NB4 (cell line): Measurements from ENCODE around the gene CABP7.
A peak's percentile ranks its signal among the peaks of the same experiment; 100 is the strongest.

ENCODE experiments used
- DNase-seq: peaks from one replicate; pipeline ENCODE4 v3.0.0; 2010; ENCODE audit warnings: low read depth
- H3K4me3 ChIP-seq: one replicate; pipeline ENCODE4 v1.5.1; 2011; ENCODE audit warnings: mild to moderate bottlenecking, low read depth, low read length, moderate library complexity
- MYC ChIP-seq: IDR thresholded peaks from 2 replicates; pipeline ENCODE4 v1.6.1; 2011; ENCODE audit warnings: low read depth, low read length
- POLR2A ChIP-seq: IDR thresholded peaks from 2 replicates; pipeline ENCODE4 v1.6.1; 2011; ENCODE audit warnings: mild to moderate bottlenecking; ENCODE audit not compliant: insufficient read length; ENCODE audit errors: extremely low read depth
- TF ChIP-seq, protein P1 (sequence below): IDR thresholded peaks from one replicate; pipeline ENCODE4 v1.5.1; 2012; ENCODE audit warnings: low read depth, low read length
- TF ChIP-seq, protein P2 (sequence below): IDR thresholded peaks from 2 replicates; pipeline ENCODE4 v1.6.1; 2011; ENCODE audit warnings: low read depth, low read length

Gene CABP7

DNA sequence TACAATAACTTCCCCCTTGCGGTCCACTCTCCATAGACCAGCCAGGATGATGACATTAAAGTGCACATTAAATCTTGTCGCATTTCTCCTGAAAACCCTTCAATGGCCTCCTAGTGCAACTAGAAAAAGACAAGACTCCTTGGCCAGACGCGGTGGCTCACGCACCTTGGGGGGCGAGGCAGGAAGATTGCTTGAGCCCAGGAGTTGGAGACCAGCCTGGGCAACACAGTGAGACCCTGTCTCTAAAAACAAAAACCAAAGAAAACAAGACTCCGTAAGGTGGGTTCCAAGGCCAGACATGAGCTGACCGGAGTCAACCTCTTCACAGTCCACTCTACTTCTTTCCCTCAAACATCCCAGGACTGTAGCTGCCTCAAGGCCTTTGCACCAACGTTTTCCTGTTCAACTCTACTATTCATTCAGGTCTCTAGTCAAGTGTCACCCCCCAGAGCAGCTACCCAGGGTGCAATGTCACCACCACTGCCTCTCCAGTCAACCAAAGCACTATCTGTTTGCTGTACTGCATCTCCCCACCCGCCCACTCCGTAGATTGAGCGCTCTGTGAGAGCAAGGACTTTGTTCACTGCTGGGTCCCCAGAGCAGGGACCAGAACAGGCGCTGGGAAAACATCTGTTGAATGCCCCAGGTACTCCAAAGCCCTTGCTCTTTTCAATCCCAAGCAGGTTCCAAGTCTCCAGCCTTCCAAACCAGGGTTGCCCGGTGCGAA lies 46.3 kb downstream of the CABP7 start:
- DNase-seq: no peak
- H3K4me3 ChIP-seq: peak overlapping the region; percentile 95
- TF ChIP-seq, protein P1, sequence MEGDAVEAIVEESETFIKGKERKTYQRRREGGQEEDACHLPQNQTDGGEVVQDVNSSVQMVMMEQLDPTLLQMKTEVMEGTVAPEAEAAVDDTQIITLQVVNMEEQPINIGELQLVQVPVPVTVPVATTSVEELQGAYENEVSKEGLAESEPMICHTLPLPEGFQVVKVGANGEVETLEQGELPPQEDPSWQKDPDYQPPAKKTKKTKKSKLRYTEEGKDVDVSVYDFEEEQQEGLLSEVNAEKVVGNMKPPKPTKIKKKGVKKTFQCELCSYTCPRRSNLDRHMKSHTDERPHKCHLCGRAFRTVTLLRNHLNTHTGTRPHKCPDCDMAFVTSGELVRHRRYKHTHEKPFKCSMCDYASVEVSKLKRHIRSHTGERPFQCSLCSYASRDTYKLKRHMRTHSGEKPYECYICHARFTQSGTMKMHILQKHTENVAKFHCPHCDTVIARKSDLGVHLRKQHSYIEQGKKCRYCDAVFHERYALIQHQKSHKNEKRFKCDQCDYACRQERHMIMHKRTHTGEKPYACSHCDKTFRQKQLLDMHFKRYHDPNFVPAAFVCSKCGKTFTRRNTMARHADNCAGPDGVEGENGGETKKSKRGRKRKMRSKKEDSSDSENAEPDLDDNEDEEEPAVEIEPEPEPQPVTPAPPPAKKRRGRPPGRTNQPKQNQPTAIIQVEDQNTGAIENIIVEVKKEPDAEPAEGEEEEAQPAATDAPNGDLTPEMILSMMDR: no peak
- TF ChIP-seq POLR2A (no peak), MYC (no peak)
- TF ChIP-seq, protein P2, sequence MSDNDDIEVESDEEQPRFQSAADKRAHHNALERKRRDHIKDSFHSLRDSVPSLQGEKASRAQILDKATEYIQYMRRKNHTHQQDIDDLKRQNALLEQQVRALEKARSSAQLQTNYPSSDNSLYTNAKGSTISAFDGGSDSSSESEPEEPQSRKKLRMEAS: no peak

DNA sequence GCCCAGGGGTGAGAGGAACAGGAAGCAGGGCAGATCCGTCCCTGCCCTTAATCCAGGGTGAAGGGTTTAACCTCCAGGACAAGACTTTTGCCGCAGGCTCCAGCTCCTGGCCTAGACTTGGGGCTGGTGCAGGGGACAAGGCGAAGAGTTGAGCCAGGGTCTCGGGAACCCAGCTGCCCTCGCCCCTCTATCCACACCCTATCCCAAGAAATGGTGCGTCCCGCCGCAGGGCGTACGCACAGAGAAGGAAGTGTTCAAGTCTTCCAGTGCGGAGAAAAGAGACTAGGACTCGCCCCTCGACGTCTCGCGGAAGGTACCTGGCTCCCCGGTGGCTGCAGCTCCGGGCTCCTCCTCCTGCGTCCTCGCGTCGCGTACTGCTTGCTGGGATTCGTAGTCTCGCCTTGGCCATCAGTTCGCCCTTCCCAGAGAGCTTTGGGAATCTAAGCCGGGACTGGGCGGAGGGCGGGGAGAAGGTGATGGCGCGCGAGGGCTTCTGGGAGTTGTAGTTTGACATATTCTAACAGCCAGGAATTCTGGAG lies 46.9 kb downstream of the CABP7 start, which contains the start of gene ZMAT5:
Gene ZMAT5 (minus strand): TSS at position 376 of the 539 bp plus-strand sequence. CDS start 18,463 bp downstream, outside the sequence.
- TF ChIP-seq, protein P1: no peak
- peak; percentile 35 for TF ChIP-seq POLR2A
- H3K4me3 ChIP-seq: peak within 1 kb of the TSS; percentile 95
- DNase-seq: peak; percentile 98

GRCh38 chr22:29767171-29768051 lies 47.6 kb downstream of the CABP7 start, which contains the start of gene UQCR10:
Gene UQCR10 (plus strand): TSS chr22:29767369. CDS start chr22:29767399, 30 bp downstream.
- peak; percentile 91 for DNase-seq

GRCh38 chr22:29768052-29768693 lies 48.4 kb downstream of the CABP7 start:
- TF ChIP-seq MYC (no peak), POLR2A (no peak)
- TF ChIP-seq, protein P1: no peak
- TF ChIP-seq, protein P2: no peak
- H3K4me3 ChIP-seq: peak overlapping the region; percentile 95
- peak; percentile 19 for DNase-seq

More at GRCh38 chr22:29767171-29768051, 47.6 kb downstream of the CABP7 start, which contains the start of gene UQCR10:
- peak within 1 kb of the TSS; percentile 95 for H3K4me3 ChIP-seq
- peak; percentile 70 for TF ChIP-seq POLR2A
- TF ChIP-seq, protein P1: no peak

DNA sequence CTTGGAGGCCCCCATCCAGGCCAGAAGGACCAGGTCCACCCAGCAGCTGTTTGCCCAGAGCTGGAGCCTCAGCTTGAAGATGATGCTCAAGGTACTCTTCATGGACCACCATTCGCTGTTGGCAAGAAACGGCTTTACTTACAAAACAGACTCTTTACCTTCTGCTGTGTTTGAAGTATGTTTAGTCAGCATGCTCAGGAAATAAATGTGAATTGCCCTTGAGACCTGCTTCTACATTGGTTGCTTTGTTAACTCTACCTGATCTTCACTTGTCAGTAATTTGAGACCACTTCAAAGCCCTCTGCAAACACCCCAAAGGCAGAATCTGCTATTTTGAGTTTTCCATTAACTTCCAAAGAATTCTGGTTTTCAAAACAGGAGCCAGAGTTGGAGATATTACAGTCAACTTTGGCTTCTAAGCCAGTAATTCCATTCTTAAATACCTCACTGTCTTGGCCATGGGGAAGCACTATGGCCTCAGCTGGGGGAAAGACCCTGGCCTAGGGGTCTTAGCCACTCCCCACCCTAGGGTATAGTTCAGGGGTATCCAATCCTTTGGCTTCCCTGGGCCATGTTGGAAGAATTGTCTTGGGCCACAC lies 50.0 kb downstream of the CABP7 start:
- no peak for DNase-seq
- H3K4me3 ChIP-seq: no peak overlapping the region
- TF ChIP-seq, protein P1: no peak
- TF ChIP-seq, protein P2: no peak
- TF ChIP-seq MYC: no peak
- TF ChIP-seq POLR2A: no peak
